Stimulated activated CD8-positive, alpha-beta memory T cell treated with anti-CD3 and anti-CD28 coated beads, Interleukin-7, amount 100 ng/mL, for 1 hour (primary cell): ENCODE results near the gene ANKRD29.
"Not testable (repeated sequence)": the region's sequence is repeated elsewhere in the genome, so short reads cannot be mapped to it uniquely, and the experiment has no call there.

Experiments used
- DNase-seq, 2 donors: peaks; one replicate each; pipeline ENCODE4 v3.0.0-alpha.2; 2020; ENCODE audit warnings: low read depth in 2 of 2

ANKRD29 gene

DNA sequence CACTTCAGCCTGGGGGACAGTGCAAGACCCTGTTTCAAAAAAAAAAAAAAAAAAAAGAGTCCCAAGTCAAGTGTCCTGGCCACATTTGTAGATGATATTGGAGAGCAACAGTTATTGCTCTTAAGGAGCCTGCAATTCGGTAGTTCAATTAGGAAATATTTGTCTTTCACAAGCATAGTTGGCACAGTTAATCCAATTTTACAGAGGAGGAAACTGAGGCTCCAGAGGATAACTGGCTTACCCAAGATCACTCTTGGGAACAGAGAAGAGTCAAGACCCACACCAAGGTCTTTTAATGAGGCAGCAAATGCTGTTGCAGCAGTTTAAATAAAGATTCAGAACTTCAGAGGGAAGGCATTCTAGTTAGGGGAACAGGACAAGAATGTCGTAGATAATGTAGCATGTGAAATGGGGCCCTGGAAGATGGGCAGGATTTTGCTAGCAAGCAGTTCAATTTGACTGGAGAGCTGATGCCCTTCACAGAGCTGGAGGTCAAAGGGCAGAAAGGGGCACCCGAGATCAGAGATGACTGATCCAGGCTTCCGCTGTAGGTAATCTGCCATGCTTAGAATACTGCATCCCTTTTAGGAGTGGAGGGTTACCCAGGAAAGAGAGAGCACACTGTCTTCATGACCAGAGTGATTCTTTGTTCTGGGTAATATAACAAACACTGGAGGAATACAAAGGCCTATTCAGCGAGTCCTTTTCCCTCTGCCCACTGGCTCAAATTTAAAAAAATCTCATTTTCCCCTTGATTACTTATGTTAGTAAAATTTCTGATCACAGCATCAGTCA, 79.4 kb downstream of the ANKRD29 start:
- DNase-seq: no peak

DNA sequence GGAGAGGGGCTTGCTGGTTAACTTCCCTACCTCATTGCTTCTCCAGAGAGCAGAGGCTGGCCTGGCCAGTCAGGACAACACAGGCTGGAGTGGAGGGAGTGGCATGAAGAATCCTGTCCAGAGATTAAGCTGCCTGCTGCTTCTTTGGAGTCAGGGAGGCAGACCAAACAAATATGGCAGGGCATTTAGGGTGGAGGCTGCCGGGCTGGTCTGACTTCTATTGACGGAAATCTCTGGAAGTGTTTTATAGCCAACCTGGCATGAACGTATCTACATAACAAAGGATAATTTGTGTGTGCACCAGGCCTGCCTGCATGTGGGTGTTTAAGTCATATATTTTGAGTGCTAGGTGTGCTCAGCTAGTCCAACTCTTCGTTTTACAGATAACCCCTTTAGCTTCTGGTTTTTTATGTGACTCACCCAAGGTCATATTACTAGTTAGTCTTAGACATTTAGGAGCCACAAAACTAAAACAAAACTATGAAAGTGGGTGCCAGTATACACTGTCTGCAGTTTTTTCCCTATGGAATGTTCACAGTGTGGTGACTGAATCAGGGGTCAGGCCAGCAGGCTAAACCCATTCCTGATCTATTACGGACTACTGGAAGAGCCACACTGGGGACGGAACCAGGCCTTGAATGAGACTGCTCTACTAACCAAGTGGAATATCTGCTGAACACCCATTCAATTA, 81.9 kb downstream of the ANKRD29 start:
- no peak for DNase-seq

DNA sequence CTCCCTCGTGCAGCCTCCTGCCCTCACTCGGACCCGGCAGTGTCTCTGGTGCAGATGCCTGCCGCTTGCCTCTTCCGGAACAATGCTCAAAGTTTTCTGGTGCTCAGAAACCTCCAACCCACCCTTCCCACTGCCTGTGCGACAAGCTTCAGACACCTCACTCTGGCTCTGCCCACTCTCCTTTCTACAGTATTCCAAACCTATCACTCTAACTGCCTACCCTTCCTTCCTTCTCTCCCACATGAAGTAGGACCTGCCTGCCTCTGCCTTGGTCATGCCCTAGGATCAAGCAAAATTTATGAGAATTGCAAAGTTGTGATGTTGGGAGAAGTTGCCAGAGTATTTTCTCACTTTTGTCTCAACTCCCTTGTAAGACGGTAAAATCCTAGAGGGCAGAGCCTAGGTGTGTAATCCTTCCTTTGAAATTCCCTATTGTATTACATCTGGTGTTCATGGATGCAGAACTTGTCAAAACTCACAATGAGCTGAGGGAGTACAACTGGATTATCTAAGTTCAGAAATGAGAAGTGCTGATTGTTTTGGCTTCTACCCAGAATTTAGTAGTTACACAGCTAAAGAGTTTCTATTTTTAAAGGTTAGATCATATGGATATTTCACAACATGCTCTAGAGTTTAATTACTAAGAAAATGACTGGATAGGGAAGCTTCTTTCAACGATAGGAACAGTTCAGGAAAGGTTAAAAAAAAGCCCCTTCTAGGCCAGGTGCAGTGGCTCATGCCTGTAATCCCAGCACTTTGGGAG, 83.6 kb downstream of the ANKRD29 start:
- DNase-seq: no peak

DNA sequence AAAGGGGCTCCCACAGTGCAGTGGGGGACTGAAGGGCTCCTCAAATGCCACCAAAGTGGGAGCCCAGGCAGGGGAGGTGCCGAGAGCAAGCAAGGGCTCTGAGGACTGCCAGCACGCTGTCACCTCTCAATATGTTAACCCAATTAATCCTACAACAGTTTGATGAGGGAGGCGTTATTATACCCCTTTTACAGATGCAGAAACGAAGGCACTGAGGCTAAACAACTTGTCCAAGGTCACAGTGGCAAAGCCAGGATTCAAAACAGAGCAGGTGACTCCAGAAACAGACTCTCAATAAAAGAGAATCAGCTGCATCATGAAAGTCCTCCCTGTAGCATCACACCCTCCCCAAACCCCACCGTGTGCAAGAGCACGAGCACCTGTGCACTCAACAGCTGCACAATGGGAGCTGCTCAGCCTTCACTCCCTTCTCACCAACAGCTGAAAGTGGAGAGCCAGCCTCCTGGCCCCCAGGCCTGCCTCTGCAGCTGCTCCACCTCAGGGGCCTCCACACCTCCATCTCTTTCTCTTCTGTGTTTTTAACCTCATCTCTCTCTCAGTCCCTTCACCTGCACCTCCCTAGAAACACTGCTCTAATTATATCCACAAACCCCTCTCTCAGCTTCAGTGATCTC, 84.5 kb downstream of the ANKRD29 start:
- DNase-seq: no peak

DNA sequence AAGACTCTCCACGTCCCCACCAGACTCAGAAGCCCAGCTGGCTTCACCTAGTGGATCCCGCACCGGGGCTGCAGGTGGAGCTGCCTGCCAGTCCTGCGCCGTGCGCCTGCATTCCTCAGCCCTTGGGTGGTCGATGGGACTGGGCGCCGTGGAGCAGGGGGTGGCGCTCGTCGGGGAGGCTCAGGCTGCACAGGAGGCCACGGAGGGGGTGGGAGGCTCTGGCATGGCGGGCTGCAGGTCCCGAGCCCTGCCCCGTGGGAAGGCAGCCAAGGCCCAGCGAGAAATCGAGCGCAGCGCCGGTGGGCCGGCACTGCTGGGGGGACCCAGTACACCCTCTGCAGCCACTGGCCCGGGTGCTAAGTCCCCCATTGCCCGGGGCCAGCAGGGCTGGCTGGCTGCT, 85.2 kb downstream of the ANKRD29 start:
- not testable (repeated sequence) for DNase-seq

DNA sequence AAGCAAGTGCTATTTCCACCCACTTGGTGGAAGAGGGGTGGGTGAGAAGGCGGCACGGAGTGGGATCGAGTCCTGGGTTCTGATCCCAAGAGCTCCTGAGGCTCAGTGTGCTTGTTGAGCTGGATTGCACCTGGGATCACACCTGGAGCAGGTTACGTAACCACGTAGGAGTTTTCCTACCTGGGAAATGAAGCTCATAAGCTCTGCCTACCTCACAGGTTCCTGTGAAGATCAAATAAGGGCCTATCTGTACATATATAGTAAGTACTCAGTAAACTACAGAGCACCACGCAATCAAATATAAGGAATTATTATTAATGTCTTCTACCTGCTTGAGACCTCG, 87.4 kb downstream of the ANKRD29 start:
- no peak for DNase-seq

DNA sequence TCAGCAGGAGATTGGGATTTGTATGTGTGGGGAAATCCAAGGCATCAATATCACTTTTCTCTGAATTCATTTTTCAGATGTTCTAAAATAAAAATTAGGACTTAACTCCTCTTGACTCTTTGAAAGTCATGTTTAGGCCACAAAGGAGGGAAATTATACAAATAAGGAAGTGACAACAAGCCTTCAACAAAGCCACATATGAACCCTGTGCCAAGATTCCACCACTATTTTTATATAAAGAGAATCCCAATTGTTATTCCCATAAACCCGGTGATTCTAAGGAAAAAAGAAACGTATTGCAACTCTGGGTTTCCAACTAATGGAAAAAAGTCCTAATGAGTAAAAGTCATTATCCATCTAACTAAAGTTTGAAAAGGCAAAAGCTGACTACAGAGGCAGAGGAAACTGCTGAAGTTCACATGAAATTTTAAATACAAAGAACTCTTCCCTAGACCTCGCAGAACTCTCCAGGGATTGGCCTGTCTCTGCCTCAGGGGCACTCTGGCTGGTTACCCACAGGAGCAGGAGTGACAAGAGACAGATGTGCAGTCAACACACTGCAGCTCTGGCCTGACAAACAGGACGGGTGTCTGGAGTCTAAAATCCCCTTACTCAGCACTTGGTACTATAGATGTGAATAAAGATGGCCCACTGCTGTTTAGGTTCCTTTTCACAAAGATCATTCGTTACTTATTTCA, 88.0 kb downstream of the ANKRD29 start:
- no peak for DNase-seq

DNA sequence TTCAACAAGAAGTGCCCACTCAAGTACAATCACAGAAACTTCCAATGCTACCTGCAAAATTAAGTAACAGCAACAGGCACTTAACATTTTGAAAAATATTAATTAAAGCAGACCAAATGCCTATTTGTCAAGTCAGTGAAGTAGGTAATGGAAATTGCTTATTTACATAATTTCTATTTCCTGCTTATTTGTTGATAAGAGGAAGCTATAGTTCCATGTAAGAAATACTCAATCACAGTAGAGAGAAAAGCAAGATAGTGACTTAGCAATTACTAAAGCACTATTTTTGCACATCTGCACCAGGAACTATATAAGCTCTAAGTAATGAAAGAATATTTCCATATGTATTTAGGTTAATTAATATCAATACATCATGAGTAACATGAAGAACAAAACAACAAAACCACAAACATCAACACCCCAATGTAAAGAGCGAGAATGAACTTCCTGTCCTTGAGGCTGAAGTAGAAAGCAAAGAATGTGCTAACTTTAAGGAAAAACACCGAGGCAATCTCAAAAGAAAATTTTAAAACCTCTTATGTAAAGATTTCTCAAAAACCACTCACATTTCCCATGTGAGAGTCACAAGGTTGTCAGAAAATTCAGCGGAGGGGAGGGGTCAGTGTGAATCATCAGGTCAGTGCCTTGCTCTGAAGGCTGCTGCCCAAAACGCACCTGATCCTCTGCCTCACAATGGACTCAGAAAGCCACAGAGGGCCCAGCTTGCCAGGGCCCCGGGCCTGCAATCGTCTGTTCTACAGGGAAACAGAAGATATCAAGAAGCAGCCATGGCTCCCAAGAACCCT, 88.9 kb downstream of the ANKRD29 start:
- DNase-seq: no peak

DNA sequence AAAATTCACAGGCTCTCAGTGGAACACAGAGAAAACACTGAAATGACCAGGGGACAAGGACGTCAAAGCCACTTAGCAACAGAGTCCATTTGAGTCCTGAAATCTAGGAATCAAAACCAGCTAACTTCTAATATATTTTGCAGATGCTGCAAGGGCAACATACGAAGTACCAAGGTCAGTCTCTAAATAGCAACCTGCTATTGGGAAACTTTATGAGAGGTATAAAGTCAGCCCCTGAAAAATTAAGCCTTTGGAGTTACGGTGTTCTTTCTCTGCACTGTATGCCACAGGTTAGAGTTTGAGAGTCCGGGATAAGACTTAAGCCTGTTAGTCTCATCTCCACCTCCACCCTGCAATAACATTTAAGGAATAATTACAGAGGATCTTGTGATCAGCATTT, 89.7 kb downstream of the ANKRD29 start:
- DNase-seq: no peak

DNA sequence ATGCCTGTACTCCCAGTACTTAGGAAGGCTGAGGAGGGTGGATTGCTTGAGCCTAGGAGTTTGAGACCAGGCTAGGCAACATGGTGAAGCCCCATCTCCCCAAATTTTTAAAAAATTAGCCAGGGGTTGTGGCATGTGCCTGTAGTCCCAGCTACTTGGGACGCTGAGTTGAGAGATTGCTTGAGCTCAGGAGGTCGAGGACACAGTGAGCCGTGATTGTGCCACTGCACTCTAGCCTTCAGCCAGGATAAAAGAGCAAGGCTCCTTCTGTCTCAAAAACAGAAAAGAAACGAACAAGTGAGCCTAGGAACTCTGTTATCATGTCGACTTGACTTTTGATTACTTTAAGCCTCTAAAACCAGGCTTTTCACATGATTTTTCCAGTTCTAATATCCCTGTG, 90.1 kb downstream of the ANKRD29 start:
- DNase-seq: no peak

DNA sequence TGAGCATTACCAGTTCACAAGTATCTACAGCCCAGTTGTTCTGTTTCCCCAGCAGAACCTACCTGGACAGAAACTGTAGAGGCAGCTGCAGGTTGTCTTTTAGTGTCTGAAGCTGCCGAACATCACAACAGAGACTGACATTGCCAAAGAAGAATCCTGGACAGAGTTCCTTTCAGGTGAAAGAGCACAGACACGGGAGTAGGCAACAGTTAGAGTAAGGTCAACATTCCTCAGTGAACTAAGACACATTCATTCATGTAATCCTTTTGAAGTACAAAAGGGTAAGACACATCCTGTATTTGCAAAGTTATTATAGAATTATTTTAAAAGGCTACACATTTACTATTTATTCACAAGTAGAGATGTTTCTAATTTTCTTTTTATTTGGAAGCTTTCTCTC, 90.7 kb downstream of the ANKRD29 start:
- DNase-seq: no peak

DNA sequence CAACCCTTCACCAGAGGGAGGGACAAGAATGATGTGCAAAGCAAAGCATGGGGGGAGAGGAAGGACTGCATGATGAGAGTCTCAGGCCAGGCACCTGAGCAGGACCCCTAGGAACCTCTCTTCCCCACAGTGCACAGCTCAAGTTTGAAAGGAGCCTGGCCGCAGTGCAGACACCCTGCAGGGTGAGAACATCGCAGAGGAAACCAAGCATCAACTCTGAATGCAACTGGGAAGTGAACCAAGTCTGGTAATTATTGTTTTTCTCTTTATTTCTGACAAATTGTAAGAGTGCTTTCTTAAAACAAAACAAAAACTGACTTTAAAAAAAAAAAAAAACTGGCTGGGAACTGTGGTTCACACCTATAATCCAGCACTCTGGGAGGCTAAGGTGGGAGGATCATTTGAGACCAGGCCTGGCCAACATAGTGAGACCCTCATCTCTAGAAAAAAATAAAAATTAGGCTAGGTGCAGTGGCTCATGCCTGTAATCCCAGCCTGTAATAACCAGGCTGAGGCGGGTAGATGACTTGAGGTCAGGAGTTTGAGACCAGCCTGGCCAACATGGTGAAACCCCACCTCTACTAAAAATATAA, 91.7 kb downstream of the ANKRD29 start:
- no peak for DNase-seq

DNA sequence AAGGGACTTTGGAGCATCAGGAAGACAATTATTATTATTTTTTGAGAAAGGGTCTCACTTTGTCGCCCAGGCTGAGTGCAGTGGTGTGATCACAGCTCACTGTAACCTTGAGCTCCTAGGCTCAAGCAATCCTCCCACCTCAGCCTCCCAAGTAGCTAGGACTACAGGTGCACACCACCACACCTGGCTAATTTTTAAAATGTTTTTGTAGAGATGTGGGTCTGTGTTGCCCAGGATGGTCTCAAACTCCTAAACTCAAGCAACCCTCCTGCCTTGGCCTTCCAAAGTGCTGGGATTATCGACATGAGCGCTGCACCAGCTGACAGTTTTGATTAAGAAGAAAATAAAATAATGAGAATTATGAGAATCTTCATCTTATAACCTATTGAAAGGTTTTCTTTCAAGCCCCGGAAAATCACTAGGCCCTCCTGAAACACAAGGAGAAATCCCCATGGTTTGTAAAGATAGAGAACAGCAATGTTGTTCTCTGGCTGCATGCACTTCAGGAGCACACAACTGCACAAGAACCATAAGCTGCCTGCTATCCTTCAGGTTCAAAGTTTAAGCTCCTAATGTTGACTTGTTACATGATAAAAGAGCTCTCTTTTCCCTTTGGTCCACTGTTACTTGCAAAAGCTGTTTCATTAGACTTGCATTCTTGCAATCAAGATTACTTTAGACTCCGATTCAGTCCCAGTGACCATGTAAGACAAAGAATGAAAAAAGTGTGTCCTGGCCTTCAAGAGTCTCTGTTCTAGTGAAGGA, 93.2 kb downstream of the ANKRD29 start:
- no peak for DNase-seq

DNA sequence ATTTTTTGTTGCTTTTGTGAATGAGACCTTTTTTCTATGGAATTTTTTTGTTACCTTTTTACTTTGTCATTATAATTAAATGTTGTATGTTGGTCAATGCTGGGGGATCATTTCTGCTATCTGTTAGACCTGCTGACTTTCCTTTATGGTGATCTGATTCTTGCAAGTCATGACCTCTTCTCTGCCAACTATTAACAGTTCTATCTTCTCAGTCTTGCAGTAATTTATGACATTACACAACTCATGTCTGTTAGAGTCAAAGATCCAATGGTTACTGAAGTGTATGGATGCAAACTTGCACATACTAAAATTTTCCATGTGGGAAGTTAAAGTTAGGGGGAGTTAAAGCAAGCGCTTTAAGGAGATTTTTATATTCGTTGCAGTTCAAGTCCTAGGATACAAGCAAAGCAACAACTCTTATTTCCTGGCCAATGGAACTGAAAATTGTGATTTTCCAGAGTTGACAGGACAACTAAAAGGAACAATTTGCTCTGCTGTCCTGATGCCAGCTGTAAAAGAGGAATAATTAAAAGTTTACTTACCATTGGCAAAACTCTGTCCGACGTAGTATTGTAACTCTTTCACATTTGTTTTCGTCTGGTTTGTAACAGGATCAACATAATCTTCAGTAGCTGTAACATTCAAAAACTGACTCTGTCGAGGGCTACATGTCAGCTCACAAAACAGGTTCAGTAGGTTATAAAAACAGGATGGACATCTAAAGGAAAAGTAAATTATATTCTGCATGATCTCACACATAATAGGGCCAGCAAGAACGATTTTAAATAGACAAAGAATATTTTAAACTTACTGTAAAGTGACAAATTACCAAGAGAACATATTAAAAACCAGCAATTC, 94.2 kb downstream of the ANKRD29 start:
- no peak for DNase-seq

DNA sequence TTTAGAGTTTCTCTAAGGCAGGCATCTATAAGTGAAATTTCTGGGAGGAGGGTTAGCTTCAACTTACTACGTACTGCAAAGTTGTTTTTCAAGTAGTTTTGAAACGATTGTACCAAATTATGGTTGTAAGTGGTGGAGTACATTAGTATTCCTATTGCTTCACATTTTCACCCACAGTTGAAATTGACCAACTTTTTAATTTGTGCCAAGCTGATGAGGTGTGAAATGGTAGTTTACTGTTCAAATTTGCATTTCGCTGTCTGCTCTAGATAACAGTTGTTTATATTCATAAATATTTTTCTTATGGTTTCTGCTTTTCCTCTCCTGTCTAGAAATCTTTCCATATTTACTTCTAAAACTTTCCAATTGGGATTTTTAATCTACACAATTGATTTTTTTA, 95.0 kb downstream of the ANKRD29 start:
- DNase-seq: no peak

DNA sequence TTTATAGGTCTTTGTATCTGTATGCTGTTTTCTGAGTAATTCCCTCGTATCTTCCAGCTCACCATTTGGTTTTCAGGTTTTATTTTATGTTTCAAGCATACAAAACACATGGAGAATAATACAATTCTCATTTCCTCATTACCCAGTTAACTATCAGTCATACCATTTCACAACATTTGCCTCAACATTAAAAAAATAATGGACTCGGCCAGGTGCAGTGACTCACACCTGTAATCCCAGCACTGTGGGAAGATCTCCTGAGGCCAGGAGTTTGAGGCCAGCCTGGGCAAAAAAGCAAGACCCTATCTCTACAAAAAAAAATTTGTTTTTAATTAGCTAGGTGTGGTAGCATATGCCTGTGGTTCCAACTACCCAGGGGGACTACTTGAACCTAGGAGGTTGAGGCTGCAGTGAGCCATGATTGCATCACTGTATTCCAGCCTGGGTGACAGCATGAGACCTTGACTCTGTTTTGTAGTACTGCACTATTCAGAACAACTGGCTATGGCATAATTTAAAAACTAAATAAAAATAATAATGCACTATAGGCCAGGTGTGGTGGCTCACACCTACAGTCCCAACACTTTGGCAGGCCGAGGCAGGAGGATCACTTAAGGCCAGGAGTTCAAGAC, 96.7 kb downstream of the ANKRD29 start:
- no peak for DNase-seq

DNA sequence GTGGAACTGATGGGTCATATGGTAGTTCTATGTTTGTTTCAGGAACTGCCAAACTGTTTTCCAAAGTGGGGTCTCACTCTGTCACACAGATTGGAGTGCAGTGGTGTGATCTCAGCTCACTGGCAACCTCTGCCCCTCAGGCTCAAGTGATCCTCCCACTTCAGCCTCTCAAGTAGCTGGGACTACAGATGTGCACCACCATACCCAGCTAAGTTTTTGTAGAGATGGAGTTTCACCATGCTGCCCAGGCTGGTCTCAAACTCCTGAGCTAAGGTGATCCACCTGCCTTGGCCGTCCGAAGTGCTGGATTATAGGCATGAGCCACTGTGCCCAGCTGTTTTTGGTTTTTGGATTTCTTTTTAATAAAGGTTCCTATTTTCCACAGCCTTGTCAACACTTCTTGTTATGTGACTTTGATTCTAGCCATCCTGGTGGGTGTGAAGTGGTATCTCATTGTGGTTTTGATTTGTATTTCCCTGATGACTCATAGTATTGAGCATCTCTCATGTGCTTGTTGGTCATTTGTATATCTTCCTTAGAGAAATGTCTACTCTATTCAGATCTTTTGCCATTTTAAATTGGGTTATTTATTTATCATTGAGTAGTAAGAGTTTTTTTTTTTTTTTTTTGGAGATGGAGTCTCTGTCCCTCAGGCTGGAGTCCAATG, 99.2 kb downstream of the ANKRD29 start:
- no peak for DNase-seq

DNA sequence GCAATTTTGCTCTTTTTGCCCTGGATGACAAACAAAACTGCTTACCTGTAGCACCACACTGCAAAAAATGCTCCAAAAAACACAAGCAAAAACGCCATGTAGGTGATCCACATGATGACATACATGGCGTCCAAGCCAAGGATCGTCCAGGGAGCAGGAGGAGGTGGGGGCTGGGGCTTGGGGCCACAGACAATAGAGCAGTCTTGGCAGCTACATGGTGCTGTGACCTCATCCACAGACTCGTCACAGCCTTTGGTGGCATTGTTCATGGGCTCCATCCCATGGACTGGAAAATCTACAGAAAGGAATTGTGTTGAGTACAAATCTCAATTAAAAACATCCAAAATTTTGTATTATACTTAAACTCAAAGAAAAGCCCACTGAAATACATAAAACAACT, 102.5 kb downstream of the ANKRD29 start:
- DNase-seq: no peak
